HG03457 (cell line): ENCODE data around the gene ABHD15.
A peak's percentile ranks its signal among the peaks of the same experiment; 100 is the strongest.

Experiments
- ATAC-seq: cut with Tn5 transposase; IDR thresholded peaks from one replicate; pipeline ENCODE4 v1.9.1; 2021; ENCODE audit warnings: moderate number of reproducible peaks; ENCODE audit not compliant: unreplicated experiment

The ABHD15 gene

GRCh38 chr17:29595107-29595942, 28.5 kb upstream of the ABHD15 start:
- ATAC-seq = no peak

- no peak for ATAC-seq
Observed at GRCh38 chr17:29594519-29595090, 27.8 kb upstream of the ABHD15 start.

- ATAC-seq = no peak
Observed at GRCh38 chr17:29593591-29594518, 27.0 kb upstream of the ABHD15 start.

GRCh38 chr17:29592850-29593551, 26.2 kb upstream of the ABHD15 start, which contains the start of gene ANKRD13B:
ANKRD13B (plus strand) TSS chr17:29593132; CDS start chr17:29593622, 490 bp downstream.
- ATAC-seq = no peak

GRCh38 chr17:29591737-29592608, 25.1 kb upstream of the ABHD15 start:
- no peak for ATAC-seq

- ATAC-seq = no peak
Observed at GRCh38 chr17:29591146-29591736, 24.4 kb upstream of the ABHD15 start.

GRCh38 chr17:29590411-29591145, 23.7 kb upstream of the ABHD15 start:
- ATAC-seq = no peak

- ATAC-seq = peak; percentile 37
Observed at GRCh38 chr17:29589524-29590410, 22.9 kb upstream of the ABHD15 start, which contains the start of gene GIT1. GIT1 (minus strand) TSS chr17:29589648; CDS start chr17:29589378, 270 bp downstream.

GRCh38 chr17:29588562-29589411, 21.9 kb upstream of the ABHD15 start:
- ATAC-seq = peak; percentile 4

GRCh38 chr17:29588017-29588561, 21.3 kb upstream of the ABHD15 start:
- no peak for ATAC-seq

- no peak for ATAC-seq
Observed at GRCh38 chr17:29587591-29587990, 20.8 kb upstream of the ABHD15 start.

GRCh38 chr17:29586676-29587469, 20.0 kb upstream of the ABHD15 start:
- no peak for ATAC-seq

GRCh38 chr17:29585080-29585751, 18.4 kb upstream of the ABHD15 start:
- ATAC-seq = no peak

GRCh38 chr17:29584452-29585079, 17.7 kb upstream of the ABHD15 start:
- no peak for ATAC-seq
